Measurements from ENCODE around the gene APOBEC3B.
"Not testable (repeated sequence)": the region's sequence is repeated elsewhere in the genome, so short reads cannot be mapped to it uniquely, and the experiment has no call there.

The APOBEC3B gene

DNA sequence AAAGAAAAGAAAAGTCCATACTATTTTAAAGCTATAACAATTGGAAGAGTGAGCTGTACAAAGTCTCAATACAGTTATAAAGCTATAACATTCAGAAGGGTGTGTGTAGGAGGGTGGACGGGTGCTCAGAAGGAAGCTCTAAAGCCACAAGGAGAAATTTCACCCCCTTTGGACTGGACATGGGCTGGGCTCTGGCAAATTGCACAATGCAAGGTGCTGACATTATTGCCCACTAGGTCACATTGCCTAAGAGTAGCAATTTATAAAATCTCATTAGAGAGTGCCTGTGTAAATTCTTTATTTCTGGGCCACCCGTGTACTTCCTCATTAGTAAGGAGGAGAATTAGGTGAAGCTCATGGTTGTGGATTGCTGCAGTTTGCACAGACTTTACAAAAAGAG, 30.4 kb upstream of the APOBEC3B start:
- no peak for DNase-seq (ENCODE audit: low read depth)

DNA sequence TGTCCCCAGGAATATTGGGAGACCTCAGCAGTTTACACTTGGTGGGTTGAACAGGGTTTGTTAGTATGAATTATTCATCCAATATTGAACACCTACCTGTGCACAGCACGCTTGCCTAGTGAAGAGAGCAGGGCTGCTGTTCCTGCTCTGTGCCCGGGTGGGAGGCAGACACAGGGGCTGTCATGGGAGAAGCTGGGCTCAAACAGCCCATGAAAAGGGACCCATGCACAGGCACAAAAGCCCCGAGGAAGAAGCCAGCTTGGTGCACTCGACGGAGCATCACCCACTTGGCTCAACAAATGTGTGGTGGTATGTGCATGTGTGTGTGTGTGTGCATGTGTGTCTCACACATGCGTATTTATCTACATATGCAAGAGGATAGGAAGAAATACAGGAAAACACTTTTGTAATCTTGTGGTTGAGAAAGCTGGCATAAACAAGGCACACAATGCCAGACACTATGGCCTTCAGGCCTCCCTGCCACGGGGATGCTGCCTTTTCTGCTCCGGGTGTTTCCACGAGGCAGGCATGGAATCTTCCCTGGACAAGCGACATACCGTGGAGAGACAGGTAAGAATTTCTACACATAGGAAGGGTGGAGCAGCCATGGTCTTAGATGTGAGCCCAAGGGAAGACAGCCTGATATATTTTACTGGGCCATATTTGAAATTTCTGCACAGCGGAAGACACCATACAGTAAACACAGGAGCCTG, 29.7 kb upstream of the APOBEC3B start:
- no peak for DNase-seq (ENCODE audit: low read depth)

DNA sequence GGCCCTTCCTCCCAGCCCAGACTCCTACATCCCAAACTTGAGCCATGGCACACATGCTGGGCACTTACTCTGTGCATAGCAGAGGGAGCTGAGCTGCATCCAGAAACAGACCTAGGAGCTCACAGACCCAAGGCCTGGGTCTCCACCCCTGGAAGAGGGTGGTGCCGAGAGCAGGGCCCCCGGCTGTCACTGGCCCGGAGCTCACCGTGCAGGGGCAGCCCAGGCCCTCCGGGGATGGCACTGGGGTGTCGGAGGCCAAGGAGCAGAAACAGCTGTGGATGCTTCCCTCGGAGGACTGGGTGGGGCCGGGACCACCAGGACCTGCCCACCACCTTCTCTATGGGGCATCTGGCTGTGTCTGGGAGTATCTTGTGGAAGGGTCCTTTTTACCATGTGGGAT, 29.1 kb upstream of the APOBEC3B start:
- no peak for DNase-seq (ENCODE audit: low read depth)

- peak; percentile 22 for DNase-seq (ENCODE audit: low read depth)
Observed at GRCh38 chr22:38953577-38954413, 28.4 kb upstream of the APOBEC3B start.

DNA sequence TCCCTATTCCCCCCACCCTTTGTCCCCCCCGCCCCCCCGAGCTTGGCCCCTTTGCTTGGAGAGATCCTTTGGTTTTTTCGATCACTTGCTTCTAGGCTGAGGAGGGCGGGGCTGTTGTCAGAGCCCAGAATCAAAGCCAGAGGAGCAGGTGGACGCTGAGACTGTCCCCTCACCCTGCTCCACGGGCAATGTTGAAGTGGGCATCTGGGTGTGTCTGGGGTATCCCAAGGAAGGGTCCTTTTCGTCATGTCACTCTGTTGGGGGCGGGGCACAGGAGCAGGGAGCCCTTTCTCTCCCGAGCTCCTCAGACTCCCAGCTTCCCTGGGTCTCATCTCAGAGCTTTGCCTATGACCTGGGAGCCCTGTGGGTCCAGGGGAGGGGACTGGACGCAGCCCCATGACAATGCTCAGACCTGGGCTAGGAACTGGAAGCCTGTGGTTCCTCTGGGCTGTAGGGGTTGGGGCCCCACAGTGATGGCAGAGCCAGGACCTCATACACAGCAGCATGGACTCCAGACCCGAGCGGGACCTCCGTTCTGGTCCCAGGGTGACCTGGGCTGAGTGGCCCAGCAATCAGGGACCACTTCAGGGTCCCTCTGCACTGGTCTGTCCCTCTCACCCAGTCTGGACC, 27.6 kb upstream of the APOBEC3B start:
- no peak for DNase-seq (ENCODE audit: low read depth)

DNA sequence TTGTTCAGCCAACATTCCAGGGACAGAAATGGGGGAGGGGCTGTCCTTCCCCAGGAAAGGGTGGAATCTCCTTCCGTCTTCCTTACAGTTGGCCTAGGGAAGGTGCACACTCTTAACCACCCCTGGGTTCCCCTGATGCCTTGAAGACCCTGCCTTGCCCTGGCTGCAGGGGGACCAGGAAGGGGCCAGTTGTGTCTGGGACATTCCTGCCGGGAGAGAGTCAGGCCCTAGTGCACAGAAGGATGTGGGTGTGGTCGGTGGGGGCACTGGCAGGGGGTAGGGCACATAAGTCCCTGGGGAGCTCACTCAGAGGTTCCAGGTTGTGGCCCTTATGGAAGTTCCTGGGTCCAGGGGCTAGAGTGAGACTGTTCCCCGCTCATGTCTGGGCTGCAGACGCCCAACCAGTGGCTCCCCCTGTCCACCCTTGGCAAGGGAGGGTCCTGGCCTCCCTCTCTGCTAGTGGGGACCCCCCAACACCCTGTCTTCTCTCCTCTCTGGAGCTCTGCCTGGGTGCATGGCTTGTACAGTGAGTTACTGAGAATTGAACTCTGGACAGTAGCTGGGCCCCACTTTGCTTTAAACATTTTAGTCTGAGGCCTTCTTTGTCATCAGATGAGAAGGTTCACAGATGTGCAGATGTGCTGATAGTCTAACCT, 26.8 kb upstream of the APOBEC3B start:
- DNase-seq (ENCODE audit: low read depth), result no peak

DNA sequence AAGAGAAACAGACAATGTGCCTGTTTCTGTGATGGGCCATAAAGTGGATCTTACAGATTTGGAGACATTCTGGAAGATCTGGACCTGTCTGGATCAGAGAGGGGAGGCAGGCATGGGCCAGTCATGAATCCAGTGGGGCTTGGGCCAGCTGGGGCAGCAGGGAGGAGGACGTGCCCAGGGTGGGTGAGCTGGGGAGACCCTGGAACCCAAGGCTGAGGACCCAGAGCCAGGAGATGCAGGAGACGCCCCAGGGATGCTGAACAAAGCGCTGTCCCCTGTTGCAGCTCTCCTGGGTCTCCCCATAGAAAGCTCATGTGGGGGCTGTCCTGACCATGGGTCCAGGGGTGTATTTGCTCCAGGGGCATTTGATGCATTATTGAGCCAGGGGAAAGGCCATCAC, 26.2 kb upstream of the APOBEC3B start:
- DNase-seq (ENCODE audit: low read depth), result no peak

GRCh38 chr22:38956551-38956950, 25.6 kb upstream of the APOBEC3B start:
- DNase-seq (ENCODE audit: low read depth), result no peak

DNA sequence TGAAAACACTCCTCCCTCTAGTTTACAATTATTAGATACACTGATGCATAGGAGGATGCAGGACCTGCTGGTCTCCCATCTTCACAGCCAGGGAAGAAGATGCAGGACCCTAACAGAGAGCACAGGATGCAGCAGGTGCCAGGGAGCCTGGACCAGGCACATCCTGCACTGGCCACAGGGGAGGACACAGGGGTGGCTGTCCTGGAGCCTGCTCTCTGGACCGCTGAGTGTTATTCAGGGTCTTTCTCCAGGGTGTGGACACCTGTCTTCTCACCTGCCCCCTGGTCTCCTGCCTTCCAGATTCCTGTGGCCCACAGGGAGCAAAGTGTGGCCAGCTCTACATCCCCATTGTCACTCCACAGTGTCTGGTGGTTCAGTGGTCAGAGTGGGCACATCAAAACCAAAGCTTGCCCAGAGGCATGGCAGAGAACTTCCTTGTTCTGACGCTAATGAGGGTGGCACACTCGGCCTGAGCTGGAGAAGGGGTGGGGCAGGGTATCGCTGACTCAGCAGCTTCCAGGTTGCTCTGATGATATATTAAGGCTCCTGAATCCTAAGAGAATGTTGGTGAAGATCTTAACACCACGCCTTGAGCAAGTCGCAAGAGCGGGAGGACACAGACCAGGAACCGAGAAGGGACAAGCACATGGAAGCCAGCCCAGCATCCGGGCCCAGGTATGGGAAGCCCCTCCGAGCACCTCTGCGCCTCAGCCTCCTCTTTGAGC, 24.9 kb upstream of the APOBEC3B start, which contains the start of gene APOBEC3A:
TSS of gene APOBEC3A (plus strand) at position 564 of the 725 bp plus-strand sequence. CDS start at position 647, 83 bp downstream.
- no peak for DNase-seq (ENCODE audit: low read depth)

DNA sequence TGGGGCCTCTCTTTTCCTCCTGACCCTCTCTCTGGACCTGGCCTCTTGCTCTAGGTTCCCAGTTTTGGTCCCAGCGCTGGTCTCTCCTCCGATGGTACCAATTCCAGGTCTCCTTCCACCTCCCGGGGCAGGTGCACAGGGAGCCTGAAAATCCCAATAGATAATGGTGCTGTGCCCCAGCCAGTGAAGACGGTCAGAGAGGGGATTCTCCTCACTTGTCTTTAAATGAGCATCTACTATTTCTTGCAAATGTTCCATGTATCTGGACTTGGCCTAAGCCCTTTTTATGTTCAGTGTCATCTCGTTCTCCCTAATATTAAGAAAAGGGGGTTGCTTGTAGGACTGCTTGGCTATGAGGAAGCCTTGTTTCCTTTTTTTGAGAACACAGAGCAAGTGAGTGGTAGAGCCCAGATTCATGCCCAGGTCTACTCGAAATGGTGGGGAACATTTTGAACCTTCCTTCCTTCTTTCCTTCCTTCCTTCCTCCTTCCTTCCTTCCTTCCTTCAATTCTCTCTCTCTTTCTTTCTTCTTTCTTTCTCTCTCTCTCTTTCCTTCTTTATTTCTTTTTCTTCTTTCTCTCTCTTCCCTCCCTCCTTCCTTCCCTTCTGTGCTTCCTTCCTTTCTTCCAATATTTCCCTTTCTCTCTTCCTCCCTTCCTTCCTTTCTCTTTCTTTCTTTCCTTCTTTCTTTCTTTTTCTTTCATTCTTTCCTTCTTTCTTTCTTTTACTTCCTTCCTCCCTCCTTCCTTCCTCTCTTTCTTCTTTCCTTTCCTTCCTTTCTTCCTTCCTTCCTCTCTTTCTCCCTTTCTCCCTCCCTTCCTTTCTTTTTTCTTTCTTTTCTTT, 24.1 kb upstream of the APOBEC3B start:
- DNase-seq (ENCODE audit: low read depth), result no peak

DNA sequence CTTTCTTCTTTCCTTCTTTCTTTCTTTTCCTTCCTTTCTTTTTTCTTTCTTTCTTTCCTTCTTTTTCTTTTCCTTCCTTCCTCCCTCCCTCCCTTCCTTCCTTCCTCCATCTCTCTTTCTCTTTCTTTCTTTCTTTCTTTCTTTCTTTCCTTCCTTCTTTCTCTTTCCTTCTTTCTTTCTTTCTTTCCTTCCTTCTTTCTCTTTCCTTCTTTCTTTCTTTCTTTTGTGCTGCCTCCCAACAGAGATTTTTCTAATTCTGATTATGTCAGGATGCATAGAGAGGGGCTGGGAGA, 23.6 kb upstream of the APOBEC3B start:
- not testable (repeated sequence) for DNase-seq (ENCODE audit: low read depth)

DNA sequence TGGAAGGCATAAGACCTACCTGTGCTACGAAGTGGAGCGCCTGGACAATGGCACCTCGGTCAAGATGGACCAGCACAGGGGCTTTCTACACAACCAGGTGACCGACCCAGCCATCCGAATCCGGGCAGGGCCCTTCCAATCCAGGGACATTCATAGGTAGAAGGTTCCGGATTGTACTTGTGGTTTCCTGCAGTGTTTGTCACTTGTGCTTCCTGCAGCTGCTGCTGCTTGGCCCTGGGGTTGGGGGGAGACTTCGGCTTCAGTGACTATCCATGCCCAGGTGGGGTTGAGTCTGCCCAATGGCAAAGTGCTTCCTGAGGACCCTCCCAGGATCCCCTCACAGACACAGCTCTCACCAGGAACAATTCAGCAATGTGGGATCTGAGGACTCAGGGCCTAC, 22.6 kb upstream of the APOBEC3B start:
- no peak for DNase-seq (ENCODE audit: low read depth)

- DNase-seq (ENCODE audit: low read depth), result not testable (repeated sequence)
Observed at GRCh38 chr22:38960673-38961072, 21.5 kb upstream of the APOBEC3B start.

DNA sequence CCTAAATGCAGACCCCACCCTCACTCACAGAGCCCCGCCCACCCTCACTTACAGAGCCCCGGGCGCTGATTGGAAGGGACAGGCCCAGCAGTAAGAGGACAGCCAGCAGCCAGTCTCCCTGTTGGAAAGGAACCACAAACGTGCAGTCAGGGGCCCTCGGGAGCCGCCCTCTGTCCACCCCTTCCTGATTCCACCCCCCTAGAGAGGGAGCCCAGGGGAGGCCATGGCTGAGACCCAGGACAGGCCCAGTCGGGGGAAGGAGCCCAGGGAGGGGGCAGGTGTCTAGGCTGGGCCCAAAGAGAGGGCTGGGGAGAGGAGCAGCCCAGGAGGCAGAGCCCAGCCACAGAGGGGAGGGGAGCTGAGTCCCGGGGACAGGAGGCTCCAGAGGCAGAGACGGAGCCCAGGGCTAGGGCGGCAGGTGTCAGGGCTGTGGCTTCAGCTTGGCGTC, 18.8 kb upstream of the APOBEC3B start:
- not testable (repeated sequence) for DNase-seq (ENCODE audit: low read depth)

DNA sequence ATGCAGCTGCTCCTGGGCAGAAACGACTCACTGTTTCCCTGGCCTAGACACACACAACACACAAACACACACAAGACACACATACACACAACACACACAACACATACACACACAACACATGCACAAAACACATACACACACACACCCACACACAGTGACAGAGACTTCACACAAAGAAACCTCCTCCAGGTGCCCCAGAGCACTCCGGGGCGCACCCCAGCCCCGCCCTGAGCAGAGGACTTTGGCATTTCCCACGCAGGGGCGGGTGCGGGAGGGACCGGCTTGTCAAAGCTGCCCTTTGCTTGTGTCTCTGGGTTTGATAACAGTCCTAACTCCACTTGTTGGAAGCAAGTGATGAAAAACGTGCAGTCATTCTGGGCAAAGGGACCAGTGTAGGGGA, 18.3 kb upstream of the APOBEC3B start:
- no peak for DNase-seq (ENCODE audit: low read depth)

DNA sequence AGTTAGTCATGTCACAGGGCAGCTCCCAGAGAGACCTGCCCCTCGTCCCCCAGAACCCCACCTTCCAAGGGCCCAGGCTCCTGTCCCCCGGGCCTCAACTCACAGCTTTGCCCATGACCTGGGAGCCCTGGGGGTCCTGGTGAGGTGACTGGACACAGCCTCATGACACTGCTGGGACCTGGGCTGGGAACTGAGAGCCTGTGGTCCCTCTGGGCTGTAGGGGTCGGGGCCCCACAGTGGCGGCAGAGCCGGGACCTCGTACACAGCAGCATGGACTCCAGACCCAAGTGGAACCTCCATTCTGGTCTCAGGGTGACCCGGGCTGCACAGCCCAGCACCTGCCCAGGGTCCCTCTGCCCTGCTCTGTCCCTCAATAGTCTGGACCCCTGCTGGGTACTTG, 17.8 kb upstream of the APOBEC3B start:
- DNase-seq (ENCODE audit: low read depth), result no peak

DNA sequence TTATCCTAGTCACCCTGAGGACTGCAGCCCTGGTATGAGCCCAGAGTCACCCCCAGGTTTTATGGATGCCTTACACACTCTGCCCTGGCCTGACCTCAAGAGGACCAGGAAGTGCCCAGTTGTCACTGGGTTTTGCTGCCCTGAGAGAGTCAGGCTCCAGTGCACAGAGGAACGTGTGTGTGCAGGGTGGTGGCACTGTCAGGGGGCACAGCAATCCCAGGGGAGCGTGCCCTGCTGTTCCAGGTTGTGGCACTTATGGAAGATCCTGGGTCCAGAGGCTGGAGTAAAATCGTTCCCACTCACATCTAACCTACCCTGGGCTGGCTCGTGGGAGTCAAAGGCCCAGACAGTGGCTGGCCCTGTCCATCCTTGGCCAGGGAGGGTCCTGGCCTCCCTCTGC, 17.2 kb upstream of the APOBEC3B start:
- no peak for DNase-seq (ENCODE audit: low read depth)

- no peak for DNase-seq (ENCODE audit: low read depth)
Observed at GRCh38 chr22:38965614-38966379, 16.4 kb upstream of the APOBEC3B start.

DNA sequence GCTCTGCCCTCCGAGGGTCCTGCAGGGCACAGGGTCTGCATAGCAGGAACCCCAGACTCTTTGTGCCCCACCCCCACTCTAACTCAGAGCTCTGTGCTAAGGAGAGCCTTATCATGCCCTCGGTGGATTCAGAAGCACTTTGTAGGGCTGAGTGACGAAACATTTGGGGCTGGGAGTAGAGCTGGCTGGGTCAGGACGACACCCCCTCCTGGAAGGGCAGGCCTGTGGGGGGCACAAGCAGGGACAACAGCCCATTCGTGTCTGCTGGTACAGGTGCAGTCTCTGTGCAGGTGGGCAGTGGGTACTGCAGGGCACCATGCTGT, 15.8 kb upstream of the APOBEC3B start:
- no peak for DNase-seq (ENCODE audit: low read depth)

DNA sequence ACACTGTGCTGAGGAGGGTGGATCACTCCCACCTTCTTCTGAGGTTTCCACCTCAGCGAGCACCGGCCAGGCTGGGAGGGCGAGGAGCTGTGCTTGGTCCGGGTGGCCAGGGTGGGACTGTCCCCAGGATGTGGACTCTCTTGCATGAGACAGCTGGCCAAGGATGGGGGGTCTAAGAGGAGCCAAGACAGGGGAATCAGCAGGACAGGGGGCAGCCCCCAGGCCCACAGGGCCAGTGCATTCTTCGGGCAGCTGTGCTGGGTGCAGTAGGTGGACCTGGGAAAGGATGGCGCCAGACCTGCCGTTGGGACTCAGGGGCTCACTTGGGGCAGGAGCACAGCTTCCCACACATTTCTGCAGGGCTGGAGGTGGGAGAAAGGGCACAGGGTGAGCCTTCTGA, 15.2 kb upstream of the APOBEC3B start:
- DNase-seq (ENCODE audit: low read depth), result no peak

Measured in ELR (cell line).